Stimulated activated CD4-positive, alpha-beta T cell treated with anti-CD3 and anti-CD28 coated beads, TNF-alpha, amount 100 ng/mL, for 24 hours (primary cell): ENCODE results near the gene ELAVL1.

Experiments
- DNase-seq, 3 experiments: peaks; one replicate each; pipeline ENCODE4 v3.0.0-alpha.2; 2020; ENCODE audit warnings: low read depth in 3 of 3

The ELAVL1 gene

GRCh38 chr19:7912697-7913564 lies 92.5 kb downstream of the ELAVL1 start:
- no peak for DNase-seq

DNA sequence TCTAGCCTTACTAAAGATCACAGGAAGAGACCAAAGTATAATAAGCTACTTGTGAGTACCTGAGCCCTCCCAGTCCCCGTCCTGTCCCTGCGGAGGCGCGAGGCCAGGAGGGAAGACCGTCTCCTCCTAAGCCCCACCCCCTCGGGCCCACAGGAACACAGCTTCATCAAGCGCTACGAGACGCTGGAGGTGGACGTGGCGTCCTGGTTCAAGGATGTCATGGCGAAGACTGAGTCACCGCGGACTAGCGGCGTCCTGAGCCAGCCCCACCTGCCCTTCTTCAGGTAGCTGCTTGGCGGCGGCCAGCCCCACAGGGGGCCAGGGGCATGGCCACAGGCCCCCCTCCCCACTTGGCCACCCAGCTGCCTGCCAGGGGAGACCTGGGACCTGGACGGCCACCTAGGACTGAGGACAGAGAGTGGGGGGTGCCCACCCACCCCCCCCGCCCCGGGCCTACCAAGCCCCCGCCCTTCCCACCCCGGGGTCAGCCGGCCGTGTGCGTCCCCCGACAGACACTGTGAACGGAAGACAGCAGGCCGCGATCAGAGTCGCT lies 93.2 kb downstream of the ELAVL1 start:
- no peak for DNase-seq

- DNase-seq: no peak
Measured at GRCh38 chr19:7911508-7912143, 93.8 kb downstream of the ELAVL1 start.

DNA sequence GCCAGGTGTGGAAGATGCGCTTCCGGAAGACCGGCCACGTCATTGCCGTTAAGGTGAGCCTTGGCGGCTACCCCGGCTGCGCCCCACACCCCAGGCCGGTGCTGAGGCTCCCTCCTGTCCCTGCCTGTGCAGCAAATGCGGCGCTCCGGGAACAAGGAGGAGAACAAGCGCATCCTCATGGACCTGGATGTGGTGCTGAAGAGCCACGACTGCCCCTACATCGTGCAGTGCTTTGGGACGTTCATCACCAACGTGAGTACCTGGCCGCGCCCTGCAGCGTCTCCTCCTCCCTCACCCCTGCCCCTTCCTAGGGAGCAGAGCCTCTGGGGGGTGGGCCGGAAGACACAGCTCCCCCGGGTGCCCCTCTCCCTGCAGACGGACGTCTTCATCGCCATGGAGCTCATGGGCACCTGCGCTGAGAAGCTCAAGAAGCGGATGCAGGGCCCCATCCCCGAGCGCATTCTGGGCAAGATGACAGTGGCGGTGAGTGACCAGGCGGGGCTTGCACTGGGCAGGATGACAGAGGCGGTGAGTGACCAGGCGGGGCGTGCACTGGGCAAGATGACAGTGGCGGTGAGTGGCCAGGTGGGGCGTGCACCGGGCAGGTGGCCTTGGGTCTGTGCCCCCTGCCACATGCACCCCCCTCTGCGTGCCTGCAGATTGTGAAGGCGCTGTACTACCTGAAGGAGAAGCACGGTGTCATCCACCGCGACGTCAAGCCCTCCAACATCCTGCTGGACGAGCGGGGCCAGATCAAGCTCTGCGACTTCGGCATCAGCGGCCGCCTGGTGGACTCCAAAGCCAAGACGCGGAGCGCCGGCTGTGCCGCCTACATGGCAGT lies 94.9 kb downstream of the ELAVL1 start:
- DNase-seq: no peak

GRCh38 chr19:7909471-7910067 lies 95.9 kb downstream of the ELAVL1 start:
- no peak for DNase-seq

DNA sequence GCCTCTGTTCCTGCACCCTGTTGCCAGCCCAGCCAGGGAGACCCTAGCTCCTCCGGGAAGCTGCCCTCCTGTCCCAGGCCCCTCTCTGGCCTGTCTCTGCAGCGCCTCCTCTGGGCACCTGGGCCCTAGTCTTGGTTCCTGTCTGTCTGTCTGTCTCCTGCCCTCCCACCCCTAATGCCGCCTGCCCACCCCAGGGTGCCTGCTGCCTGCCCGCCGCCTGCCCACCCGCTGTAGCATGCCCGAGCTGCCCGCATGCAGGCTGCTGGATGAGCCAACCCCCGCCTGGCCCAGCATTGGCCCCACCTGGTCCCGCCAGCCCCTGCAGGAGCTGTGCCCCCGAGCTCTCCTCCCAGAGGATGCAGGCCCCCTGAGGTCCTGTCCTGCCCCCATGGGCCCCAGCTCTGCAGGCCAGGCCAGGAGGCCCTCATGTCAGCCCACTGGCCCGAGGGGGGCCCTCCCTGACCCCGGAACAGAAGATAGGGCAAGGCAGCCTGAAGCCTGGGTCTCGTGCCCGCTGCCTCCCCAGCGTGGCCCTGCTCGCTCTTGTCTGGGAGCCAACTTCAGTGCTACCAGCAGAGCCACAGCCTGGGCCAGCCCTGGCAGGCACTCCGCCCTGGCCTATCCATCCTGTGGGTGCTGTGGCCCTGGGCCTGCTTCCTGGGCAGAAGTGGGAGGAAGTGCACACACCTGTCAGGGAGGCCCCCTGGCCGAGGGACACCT lies 96.5 kb downstream of the ELAVL1 start:
- no peak for DNase-seq
